D721Med (cell line): ENCODE measurements around the gene DTHD1.

Experiments used
- DNase-seq: peaks from one replicate; pipeline ENCODE4 v3.0.0; 2011; ENCODE audit warnings: low spot score; ENCODE audit not compliant: insufficient read length
- FAIRE-seq: peaks from 2 replicates; lab custom pipeline; 2011; peaks lifted over from hg19 to GRCh38; lab: Jason Lieb, UNC
- TF ChIP-seq, protein P1 (sequence below): IDR thresholded peaks from 2 replicates; pipeline ENCODE4 v1.5.1; 2012; ENCODE audit warnings: mild to moderate bottlenecking, control low read depth; ENCODE audit not compliant: insufficient read depth; ENCODE audit errors: missing control alignments

Gene DTHD1

GRCh38 chr4:36255577-36255976 lies 25.8 kb upstream of the DTHD1 start:
- FAIRE-seq: no peak
- DNase-seq: no peak

DNA sequence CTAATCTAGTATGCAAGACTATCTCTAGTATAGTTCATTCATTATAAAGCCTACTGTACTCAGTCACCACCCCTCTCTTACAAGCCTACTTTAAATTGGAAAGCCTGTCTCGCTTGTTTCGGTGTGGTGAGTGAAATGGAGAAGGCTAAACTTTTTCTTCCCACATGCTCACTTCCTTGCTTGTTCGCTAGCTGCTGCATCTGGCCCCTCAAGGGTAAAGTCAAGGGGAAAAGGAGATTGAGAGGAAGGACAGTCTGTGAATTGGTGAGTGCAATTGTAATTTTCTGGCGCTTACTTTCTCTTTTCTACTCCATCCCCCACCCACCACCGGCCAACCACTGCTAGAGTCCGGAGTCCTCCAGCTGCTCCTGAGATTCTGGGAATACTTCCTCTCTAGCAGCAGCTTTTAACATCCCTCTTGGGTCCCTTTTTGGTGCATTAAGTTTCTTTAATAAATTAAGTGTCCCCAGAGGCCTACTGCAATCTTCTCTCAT lies 25.0 kb upstream of the DTHD1 start:
- DNase-seq (no peak), FAIRE-seq (no peak)
- TF ChIP-seq, protein P1, sequence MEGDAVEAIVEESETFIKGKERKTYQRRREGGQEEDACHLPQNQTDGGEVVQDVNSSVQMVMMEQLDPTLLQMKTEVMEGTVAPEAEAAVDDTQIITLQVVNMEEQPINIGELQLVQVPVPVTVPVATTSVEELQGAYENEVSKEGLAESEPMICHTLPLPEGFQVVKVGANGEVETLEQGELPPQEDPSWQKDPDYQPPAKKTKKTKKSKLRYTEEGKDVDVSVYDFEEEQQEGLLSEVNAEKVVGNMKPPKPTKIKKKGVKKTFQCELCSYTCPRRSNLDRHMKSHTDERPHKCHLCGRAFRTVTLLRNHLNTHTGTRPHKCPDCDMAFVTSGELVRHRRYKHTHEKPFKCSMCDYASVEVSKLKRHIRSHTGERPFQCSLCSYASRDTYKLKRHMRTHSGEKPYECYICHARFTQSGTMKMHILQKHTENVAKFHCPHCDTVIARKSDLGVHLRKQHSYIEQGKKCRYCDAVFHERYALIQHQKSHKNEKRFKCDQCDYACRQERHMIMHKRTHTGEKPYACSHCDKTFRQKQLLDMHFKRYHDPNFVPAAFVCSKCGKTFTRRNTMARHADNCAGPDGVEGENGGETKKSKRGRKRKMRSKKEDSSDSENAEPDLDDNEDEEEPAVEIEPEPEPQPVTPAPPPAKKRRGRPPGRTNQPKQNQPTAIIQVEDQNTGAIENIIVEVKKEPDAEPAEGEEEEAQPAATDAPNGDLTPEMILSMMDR: no peak

More at GRCh38 chr4:36255577-36255976, 25.8 kb upstream of the DTHD1 start:
- TF ChIP-seq, protein P1: no peak

DNA sequence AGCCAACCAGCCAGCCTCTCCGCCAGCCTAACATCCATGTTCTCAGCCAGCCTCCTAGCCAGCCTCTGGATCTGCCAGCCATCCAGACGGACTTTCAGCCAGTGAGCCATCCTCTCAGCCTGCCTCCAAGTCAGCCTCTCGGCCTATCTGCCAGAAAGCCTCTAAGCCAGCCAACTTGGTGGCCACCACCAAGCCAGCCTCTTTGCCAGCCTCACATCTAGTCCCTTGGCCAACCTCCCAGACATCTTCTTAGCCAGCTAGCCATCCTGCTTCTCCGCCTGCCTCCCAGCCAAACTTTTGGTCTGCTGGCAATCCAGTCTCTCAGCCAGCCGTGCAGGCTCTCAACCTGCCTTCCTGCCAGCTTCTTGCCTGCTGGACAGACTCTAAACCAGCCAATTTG lies 20.7 kb upstream of the DTHD1 start:
- FAIRE-seq (no peak), DNase-seq (no peak)
- TF ChIP-seq, protein P1: no peak

DNA sequence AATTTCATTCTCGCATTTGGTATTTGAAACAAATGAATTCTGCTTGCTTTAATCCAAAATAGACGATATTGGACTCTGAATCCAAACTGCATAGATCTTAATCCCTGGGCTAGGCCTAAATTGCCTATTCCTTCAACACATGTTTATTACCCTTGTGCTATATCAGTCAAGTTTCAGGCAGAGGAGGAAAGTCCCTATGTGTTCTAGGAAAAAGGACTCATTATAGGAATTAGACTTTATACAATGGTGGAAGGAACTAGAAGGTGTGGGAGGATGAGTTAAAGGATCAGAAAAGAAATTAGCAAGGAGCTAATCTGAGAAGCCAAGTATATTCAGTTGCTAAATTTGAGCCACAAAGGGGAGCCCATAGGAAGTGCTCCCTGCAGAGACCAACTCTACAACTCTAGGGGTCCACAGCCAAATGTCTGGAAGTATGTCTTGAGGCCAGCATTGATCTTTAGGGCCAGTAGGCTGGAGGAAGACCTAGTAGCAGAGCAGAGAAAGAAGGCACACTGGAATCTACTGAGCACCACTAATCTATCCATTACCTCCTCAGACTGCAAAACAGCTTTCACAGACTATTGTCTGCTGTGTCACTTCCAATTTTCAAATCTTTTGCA lies 17.1 kb upstream of the DTHD1 start:
- TF ChIP-seq, protein P1: no peak
- FAIRE-seq (no peak), DNase-seq (no peak)

GRCh38 chr4:36267486-36268268 lies 13.7 kb upstream of the DTHD1 start:
- FAIRE-seq: no peak

GRCh38 chr4:36269101-36269500 lies 12.3 kb upstream of the DTHD1 start:
- DNase-seq (no peak), FAIRE-seq (no peak)
- TF ChIP-seq, protein P1: no peak

More at GRCh38 chr4:36267486-36268268, 13.7 kb upstream of the DTHD1 start:
- no peak for DNase-seq
- TF ChIP-seq, protein P1: no peak
